Uterus (tissue), 2 donors: ENCODE data around the gene KCNQ1OT1.

Source experiments
- POLR2A ChIP-seq, 2 donors: fragments of 450-650 bp; IDR thresholded peaks; one replicate each; pipeline ENCODE4 v1.6.1; 2016; ENCODE audit warnings: antibody characterized with exemption in 2 of 2, mild to moderate bottlenecking in 1 of 2, moderate library complexity in 1 of 2
- TF ChIP-seq, protein P1 (sequence below), 4 experiments: fragments of 200-600 bp in 2 of 4; fragments of 450-650 bp in 2 of 4; sonication (generic) in 2 of 4; IDR thresholded peaks; one replicate each; pipeline ENCODE4 v1.5.1; 2016 to 2019; ENCODE audit warnings: antibody characterized with exemption in 4 of 4, mild to moderate bottlenecking in 2 of 4, moderate library complexity in 1 of 4

DNA sequence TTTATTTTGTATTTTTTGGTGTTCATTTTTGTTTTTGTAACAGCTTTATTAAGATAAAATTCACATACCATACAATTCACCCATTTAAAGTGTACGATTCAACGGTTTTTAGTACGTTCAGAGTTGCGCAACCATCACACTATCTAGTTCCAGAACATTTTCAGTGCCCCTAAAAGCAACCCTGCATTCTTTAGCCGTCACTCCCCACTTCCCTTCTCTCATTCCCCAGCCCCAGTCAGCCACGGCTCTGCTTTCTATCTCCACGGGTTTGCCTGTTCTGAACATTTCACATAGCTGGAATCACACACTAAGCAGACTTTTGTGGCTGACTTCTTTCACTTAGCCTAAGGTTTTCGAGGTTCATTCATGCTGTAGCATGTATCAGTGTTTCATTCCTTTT, 9.6 kb upstream of the KCNQ1OT1 start:
- TF ChIP-seq, protein P1, sequence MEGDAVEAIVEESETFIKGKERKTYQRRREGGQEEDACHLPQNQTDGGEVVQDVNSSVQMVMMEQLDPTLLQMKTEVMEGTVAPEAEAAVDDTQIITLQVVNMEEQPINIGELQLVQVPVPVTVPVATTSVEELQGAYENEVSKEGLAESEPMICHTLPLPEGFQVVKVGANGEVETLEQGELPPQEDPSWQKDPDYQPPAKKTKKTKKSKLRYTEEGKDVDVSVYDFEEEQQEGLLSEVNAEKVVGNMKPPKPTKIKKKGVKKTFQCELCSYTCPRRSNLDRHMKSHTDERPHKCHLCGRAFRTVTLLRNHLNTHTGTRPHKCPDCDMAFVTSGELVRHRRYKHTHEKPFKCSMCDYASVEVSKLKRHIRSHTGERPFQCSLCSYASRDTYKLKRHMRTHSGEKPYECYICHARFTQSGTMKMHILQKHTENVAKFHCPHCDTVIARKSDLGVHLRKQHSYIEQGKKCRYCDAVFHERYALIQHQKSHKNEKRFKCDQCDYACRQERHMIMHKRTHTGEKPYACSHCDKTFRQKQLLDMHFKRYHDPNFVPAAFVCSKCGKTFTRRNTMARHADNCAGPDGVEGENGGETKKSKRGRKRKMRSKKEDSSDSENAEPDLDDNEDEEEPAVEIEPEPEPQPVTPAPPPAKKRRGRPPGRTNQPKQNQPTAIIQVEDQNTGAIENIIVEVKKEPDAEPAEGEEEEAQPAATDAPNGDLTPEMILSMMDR (IDR thresholded peaks at IDR 0.05): no peak
- TF ChIP-seq POLR2A (IDR thresholded peaks at IDR 0.05): no peak
